ENCODE data around the gene SLC8B1.

Gene SLC8B1

DNA sequence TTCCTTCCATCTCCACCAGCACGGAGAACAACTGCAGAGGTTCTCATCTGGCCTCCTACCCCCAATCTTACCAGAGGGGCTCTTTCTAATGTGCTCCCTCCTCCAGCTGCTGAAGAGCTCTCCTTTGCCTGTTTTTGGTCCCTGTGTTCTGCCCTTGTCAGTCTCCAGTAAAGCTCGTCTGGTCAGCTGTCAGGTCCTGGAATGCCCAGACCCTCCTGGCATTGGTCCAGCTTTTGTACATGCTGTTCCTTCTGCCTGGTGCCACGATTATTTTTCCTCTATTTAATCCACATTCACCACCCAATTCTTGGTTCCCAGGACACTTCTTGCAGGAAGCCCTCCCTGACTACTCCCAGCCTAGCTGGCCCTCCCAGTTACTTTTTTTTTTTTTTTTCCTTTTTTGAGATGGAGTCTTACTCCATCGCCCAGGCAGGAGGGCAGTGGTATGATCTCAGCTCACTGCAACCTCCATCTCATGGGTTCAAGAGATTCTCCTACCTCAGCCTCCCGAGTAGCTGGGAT, 6.5 kb downstream of the SLC8B1 start:
- Histone ChIP-seq H3K36me3 (ENCODE audit: control insufficient read depth in 2 of 2, insufficient read depth in 1 of 2, low read length in 2 of 2) (peaks cover 0 to 23% of the 10 kb centered on the region in 2 experiments; a peak in 1 of 3 replicates), H3K9me3 (ENCODE audit: control insufficient read depth, insufficient read depth, low read depth, low read length) (no peaks in the 10 kb centered on the region), H3K4me1 (ENCODE audit: control insufficient read depth, insufficient read depth, low read length) (no peaks in the 10 kb centered on the region), H3K27ac (ENCODE audit: extremely low read depth, low read depth, low read length) (no peak overlapping the region), H3K4me3 (ENCODE audit: low read depth, low read length) (no peak overlapping the region)
- ChIA-PET CTCF (interaction anchor here (0.7 to 1.4 kb wide), 2 partner anchors 15 to 133 kb away, joined by 5 to 7 read pairs; no protein-coding TSS in a partner anchor), POLR2A (interaction anchor here (0.7 kb wide), 1 partner anchor 234 kb away, joined by 5 read pairs; no protein-coding TSS in a partner anchor)
- TF ChIP-seq ZNF544 (tag by site-specific recombination; IDR thresholded peaks at IDR 0.05) (no peak), FEZF1 (tag by site-specific recombination; IDR thresholded peaks at IDR 0.05) (no peak), ZNF324 (tag by site-specific recombination; IDR thresholded peaks at IDR 0.05) (no peak), ZNF549 (tag by site-specific recombination; IDR thresholded peaks at IDR 0.05) (no peak)
- TF ChIP-seq, protein P1, sequence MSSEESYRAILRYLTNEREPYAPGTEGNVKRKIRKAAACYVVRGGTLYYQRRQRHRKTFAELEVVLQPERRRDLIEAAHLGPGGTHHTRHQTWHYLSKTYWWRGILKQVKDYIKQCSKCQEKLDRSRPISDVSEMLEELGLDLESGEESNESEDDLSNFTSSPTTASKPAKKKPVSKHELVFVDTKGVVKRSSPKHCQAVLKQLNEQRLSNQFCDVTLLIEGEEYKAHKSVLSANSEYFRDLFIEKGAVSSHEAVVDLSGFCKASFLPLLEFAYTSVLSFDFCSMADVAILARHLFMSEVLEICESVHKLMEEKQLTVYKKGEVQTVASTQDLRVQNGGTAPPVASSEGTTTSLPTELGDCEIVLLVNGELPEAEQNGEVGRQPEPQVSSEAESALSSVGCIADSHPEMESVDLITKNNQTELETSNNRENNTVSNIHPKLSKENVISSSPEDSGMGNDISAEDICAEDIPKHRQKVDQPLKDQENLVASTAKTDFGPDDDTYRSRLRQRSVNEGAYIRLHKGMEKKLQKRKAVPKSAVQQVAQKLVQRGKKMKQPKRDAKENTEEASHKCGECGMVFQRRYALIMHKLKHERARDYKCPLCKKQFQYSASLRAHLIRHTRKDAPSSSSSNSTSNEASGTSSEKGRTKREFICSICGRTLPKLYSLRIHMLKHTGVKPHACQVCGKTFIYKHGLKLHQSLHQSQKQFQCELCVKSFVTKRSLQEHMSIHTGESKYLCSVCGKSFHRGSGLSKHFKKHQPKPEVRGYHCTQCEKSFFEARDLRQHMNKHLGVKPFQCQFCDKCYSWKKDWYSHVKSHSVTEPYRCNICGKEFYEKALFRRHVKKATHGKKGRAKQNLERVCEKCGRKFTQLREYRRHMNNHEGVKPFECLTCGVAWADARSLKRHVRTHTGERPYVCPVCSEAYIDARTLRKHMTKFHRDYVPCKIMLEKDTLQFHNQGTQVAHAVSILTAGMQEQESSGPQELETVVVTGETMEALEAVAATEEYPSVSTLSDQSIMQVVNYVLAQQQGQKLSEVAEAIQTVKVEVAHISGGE (tag by site-specific recombination; conservative IDR thresholded peaks at IDR 0.05; ENCODE audit: low read depth) = no peak
- TF ChIP-seq, protein P2, sequence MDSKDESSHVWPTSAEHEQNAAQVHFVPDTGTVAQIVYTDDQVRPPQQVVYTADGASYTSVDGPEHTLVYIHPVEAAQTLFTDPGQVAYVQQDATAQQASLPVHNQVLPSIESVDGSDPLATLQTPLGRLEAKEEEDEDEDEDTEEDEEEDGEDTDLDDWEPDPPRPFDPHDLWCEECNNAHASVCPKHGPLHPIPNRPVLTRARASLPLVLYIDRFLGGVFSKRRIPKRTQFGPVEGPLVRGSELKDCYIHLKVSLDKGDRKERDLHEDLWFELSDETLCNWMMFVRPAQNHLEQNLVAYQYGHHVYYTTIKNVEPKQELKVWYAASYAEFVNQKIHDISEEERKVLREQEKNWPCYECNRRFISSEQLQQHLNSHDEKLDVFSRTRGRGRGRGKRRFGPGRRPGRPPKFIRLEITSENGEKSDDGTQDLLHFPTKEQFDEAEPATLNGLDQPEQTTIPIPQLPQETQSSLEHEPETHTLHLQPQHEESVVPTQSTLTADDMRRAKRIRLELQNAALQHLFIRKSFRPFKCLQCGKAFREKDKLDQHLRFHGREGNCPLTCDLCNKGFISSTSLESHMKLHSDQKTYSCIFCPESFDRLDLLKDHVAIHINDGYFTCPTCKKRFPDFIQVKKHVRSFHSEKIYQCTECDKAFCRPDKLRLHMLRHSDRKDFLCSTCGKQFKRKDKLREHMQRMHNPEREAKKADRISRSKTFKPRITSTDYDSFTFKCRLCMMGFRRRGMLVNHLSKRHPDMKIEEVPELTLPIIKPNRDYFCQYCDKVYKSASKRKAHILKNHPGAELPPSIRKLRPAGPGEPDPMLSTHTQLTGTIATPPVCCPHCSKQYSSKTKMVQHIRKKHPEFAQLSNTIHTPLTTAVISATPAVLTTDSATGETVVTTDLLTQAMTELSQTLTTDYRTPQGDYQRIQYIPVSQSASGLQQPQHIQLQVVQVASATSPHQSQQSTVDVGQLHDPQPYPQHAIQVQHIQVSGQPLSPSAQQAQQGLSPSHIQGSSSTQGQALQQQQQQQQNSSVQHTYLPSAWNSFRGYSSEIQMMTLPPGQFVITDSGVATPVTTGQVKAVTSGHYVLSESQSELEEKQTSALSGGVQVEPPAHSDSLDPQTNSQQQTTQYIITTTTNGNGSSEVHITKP (tag by site-specific recombination; IDR thresholded peaks at IDR 0.05) = no peak
- TF ChIP-seq, protein P3, sequence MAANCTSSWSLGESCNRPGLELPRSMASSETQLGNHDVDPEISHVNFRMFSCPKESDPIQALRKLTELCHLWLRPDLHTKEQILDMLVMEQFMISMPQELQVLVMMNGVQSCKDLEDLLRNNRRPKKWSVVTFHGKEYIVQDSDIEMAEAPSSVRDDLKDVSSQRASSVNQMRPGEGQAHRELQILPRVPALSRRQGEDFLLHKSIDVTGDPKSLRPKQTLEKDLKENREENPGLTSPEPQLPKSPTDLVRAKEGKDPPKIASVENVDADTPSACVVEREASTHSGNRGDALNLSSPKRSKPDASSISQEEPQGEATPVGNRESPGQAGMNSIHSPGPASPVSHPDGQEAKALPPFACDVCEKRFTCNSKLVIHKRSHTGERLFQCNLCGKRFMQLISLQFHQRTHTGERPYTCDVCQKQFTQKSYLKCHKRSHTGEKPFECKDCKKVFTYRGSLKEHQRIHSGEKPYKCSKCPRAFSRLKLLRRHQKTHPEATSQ (tag by site-specific recombination; IDR thresholded peaks at IDR 0.05) = no peak
- TF ChIP-seq, protein P4, sequence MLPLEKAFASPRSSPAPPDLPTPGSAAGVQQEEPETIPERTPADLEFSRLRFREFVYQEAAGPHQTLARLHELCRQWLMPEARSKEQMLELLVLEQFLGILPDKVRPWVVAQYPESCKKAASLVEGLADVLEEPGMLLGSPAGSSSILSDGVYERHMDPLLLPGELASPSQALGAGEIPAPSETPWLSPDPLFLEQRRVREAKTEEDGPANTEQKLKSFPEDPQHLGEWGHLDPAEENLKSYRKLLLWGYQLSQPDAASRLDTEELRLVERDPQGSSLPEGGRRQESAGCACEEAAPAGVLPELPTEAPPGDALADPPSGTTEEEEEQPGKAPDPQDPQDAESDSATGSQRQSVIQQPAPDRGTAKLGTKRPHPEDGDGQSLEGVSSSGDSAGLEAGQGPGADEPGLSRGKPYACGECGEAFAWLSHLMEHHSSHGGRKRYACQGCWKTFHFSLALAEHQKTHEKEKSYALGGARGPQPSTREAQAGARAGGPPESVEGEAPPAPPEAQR (tag by site-specific recombination; IDR thresholded peaks at IDR 0.05) = no peak

DNA sequence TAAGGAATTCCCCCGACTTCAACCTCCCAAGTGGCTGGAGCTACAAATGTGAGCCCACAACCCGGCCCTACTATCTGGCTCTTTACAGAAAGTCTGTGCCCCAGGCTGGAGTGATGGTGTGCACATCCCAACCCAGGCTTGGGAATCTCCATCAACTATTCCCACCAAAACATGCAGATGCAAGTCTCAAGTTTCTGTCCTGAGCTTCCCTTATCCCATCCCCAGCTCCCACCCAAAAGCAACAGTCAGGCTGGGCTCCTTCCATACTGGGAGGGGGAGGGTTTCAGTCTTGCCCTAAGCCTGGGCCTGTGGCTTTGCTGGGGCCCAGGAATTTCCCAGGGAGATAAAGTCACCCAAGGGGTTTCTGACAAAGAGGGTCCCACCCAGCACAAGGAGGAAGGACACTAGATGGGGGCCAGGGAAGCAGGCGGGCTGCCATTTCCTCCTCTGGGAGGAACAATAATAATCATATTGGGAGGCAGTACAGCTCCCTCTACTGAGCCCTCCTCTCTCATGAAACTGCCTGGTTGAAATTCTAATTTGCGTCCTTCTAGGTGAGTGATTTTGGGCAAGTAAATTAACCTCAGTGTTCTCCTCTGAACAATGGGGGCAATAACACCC, 8.0 kb downstream of the SLC8B1 start:
- peaks cover 0 to 13% of the 10 kb centered on the region in 2 experiments; a peak in 1 of 3 replicates for H3K36me3 ChIP-seq (ENCODE audit: control insufficient read depth in 2 of 2, insufficient read depth in 1 of 2, low read length in 2 of 2)
- ChIA-PET CTCF (interaction anchor here (0.6 to 1.1 kb wide), 3 partner anchors 130 to 132 kb away, joined by 3 read pairs; no protein-coding TSS in a partner anchor), POLR2A (interaction anchor here (2.2 kb wide), 1 partner anchor 8 kb away, joined by 13 read pairs; the partner anchor contains the start of gene SLC8B1)
- H3K9me3 ChIP-seq (ENCODE audit: control insufficient read depth, insufficient read depth, low read depth, low read length) = no peaks in the 10 kb centered on the region
- no peak overlapping the region for H3K4me3 ChIP-seq (ENCODE audit: low read depth, low read length)
- H3K4me1 ChIP-seq (ENCODE audit: control insufficient read depth, insufficient read depth, low read length) = no peaks in the 10 kb centered on the region
- TF ChIP-seq ZNF629 (tag by site-specific recombination; IDR thresholded peaks at IDR 0.05) (no peak), ZNF514 (tag by site-specific recombination; IDR thresholded peaks at IDR 0.05) (no peak), ZBTB17 (tag by site-specific recombination; IDR thresholded peaks at IDR 0.05) (no peak), GFI1B (tag by site-specific recombination; IDR thresholded peaks at IDR 0.05) (no peak), MYNN (tag by site-specific recombination; IDR thresholded peaks at IDR 0.05; ENCODE audit: borderline replicate concordance) (no peak), WT1 (tag by site-specific recombination; IDR thresholded peaks at IDR 0.05) (no peak)
- TF ChIP-seq, protein P5, sequence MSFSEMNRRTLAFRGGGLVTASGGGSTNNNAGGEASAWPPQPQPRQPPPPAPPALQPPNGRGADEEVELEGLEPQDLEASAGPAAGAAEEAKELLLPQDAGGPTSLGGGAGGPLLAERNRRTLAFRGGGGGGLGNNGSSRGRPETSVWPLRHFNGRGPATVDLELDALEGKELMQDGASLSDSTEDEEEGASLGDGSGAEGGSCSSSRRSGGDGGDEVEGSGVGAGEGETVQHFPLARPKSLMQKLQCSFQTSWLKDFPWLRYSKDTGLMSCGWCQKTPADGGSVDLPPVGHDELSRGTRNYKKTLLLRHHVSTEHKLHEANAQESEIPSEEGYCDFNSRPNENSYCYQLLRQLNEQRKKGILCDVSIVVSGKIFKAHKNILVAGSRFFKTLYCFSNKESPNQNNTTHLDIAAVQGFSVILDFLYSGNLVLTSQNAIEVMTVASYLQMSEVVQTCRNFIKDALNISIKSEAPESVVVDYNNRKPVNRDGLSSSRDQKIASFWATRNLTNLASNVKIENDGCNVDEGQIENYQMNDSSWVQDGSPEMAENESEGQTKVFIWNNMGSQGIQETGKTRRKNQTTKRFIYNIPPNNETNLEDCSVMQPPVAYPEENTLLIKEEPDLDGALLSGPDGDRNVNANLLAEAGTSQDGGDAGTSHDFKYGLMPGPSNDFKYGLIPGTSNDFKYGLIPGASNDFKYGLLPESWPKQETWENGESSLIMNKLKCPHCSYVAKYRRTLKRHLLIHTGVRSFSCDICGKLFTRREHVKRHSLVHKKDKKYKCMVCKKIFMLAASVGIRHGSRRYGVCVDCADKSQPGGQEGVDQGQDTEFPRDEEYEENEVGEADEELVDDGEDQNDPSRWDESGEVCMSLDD (tag by site-specific recombination; IDR thresholded peaks at IDR 0.05) = no peak
- TF ChIP-seq, protein P6, sequence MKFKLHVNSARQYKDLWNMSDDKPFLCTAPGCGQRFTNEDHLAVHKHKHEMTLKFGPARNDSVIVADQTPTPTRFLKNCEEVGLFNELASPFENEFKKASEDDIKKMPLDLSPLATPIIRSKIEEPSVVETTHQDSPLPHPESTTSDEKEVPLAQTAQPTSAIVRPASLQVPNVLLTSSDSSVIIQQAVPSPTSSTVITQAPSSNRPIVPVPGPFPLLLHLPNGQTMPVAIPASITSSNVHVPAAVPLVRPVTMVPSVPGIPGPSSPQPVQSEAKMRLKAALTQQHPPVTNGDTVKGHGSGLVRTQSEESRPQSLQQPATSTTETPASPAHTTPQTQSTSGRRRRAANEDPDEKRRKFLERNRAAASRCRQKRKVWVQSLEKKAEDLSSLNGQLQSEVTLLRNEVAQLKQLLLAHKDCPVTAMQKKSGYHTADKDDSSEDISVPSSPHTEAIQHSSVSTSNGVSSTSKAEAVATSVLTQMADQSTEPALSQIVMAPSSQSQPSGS (tag by site-specific recombination; IDR thresholded peaks at IDR 0.05; ENCODE audit: low read depth) = no peak
- TF ChIP-seq, protein P4 (tag by site-specific recombination; IDR thresholded peaks at IDR 0.05) = no peak
- H3K27ac ChIP-seq (ENCODE audit: extremely low read depth, low read depth, low read length) = no peak overlapping the region

Data from HEK293 (cell line).